ENCODE data around the gene ENDOV. TPM values are rescaled to one million over a fixed set of nuclear protein-coding genes. Genes with fewer than 3 reads are reported as not detected.
A peak's percentile ranks its signal among the peaks of the same experiment; 100 is the strongest.

ENDOV gene
- total RNA-seq, 1 donor from 2014 or later, result 9.7 TPM

DNA sequence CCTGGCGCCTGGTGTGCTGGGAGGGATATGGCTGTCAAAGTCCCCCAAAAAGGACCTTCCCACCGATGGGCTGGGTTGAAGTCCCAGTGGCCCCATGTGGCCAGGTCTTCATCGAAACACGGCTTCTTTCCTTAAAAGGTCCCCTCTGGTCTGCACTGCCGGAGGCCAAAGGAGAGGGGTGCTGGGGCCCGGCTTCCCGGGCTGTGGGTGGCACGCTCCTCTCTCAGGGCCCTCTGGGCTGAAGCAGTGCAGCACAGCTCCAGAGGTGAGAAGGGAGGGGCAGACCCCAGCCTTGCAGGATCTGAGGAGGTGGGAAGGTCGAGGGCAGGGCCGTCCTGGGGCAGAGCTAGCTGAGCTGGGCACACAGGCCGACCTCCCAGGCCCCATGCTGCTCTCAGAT, 54.7 kb downstream of the ENDOV start:
- H3K27ac ChIP-seq, result no peak overlapping the region
- H3K4me3 Mint-ChIP-seq, result no peak overlapping the region
- H3K9me3 Mint-ChIP-seq, result no peaks in the 10 kb centered on the region
- H3K9me3 ChIP-seq (ENCODE audit: low read depth), result no peaks in the 10 kb centered on the region
- DNase-seq (ENCODE audit: low spot score), result no peak
- H3K79me2 ChIP-seq (ENCODE audit: low read depth), result no peaks in the 10 kb centered on the region
- H3K27me3 ChIP-seq, result peaks cover 99% of the 10 kb centered on the region
- H3K36me3 ChIP-seq, result no peaks in the 10 kb centered on the region
- peaks cover 19% of the 10 kb centered on the region for H3K27me3 Mint-ChIP-seq (ENCODE audit: insufficient read depth, low read depth)
- no peak overlapping the region for H2AFZ ChIP-seq (replicated peaks)
- H3K4me1 Mint-ChIP-seq, result peaks cover 3% of the 10 kb centered on the region
- H3K4me2 ChIP-seq, result no peak overlapping the region
- H4K20me1 ChIP-seq (ENCODE audit: low read depth), result peaks cover 24% of the 10 kb centered on the region
- no peak overlapping the region for H3K27ac Mint-ChIP-seq
- H3F3A ChIP-seq (ENCODE audit: low read depth), result peaks cover under 1% of the 10 kb centered on the region
- H3K4me3 ChIP-seq, result no peak overlapping the region
- peaks cover 4% of the 10 kb centered on the region for H3K4me1 ChIP-seq
- TF ChIP-seq EZH2 (IDR thresholded peaks at IDR 0.05), result no peak
- TF ChIP-seq EZH2phosphoT487 (IDR thresholded peaks at IDR 0.05), result no peak
- TF ChIP-seq CTCF (IDR thresholded peaks at IDR 0.05), result no peak
- H3K9ac ChIP-seq, result no peak overlapping the region
- peaks cover 7% of the 10 kb centered on the region for H3K36me3 Mint-ChIP-seq

DNA sequence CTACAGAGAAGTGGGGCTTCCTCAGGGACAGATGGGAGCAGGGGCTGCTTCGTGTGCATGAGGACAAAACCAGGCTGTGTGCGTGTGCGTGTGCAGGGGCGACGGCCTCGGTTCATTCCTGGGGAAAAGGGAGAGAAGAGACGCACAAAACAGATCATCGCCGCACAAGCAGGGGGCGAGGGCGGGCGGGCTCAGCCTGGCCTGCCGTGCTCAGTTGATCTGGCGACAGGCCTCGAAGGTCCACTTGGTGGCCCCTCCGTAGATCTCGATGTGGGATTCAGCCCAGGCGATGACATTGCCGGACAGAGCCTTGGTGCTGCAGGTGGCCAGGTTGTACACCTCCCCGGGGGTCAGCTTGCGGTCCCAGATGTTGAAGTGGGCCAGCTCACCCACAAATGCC, 55.6 kb downstream of the ENDOV start:
- peaks cover 34% of the 10 kb centered on the region for H4K20me1 ChIP-seq (ENCODE audit: low read depth)
- H3K36me3 Mint-ChIP-seq, result peaks cover 7% of the 10 kb centered on the region
- peaks cover 12% of the 10 kb centered on the region for H3K4me1 ChIP-seq
- H3K36me3 ChIP-seq, result no peaks in the 10 kb centered on the region
- peaks cover 9% of the 10 kb centered on the region for H3F3A ChIP-seq (ENCODE audit: low read depth)
- no peak overlapping the region for H3K4me3 Mint-ChIP-seq
- H3K27me3 Mint-ChIP-seq (ENCODE audit: insufficient read depth, low read depth), result peaks cover 27% of the 10 kb centered on the region
- H3K9ac ChIP-seq, result no peak overlapping the region
- no peak overlapping the region for H3K4me2 ChIP-seq
- peaks cover 12% of the 10 kb centered on the region for H3K4me1 Mint-ChIP-seq
- H3K27ac ChIP-seq, result no peak overlapping the region
- H3K4me3 ChIP-seq, result no peak overlapping the region
- peaks cover 99% of the 10 kb centered on the region for H3K27me3 ChIP-seq
- no peak overlapping the region for H2AFZ ChIP-seq (replicated peaks)
- TF ChIP-seq EZH2phosphoT487 (IDR thresholded peaks at IDR 0.05) (no peak), CTCF (IDR thresholded peaks at IDR 0.05) (no peak), EZH2 (IDR thresholded peaks at IDR 0.05) (no peak)
- H3K9me3 Mint-ChIP-seq, result no peaks in the 10 kb centered on the region
- DNase-seq (ENCODE audit: low spot score), result no peak
- H3K27ac Mint-ChIP-seq, result no peak overlapping the region
- no peaks in the 10 kb centered on the region for H3K79me2 ChIP-seq (ENCODE audit: low read depth)
- no peaks in the 10 kb centered on the region for H3K9me3 ChIP-seq (ENCODE audit: low read depth)

GRCh38 chr17:80471922-80472321, 57.0 kb downstream of the ENDOV start:
- no peaks in the 10 kb centered on the region for H3K36me3 ChIP-seq
- peaks cover 12% of the 10 kb centered on the region for H3K4me1 Mint-ChIP-seq
- no peak overlapping the region for H3K4me2 ChIP-seq
- H3F3A ChIP-seq (ENCODE audit: low read depth), result peaks cover 9% of the 10 kb centered on the region
- H3K27me3 ChIP-seq, result peaks cover 100% of the 10 kb centered on the region
- no peaks in the 10 kb centered on the region for H3K9me3 ChIP-seq (ENCODE audit: low read depth)
- H3K4me3 ChIP-seq, result no peak overlapping the region
- H3K27me3 Mint-ChIP-seq (ENCODE audit: insufficient read depth, low read depth), result peaks cover 27% of the 10 kb centered on the region
- no peak for DNase-seq (ENCODE audit: low spot score)
- peaks cover 40% of the 10 kb centered on the region for H4K20me1 ChIP-seq (ENCODE audit: low read depth)
- H3K4me1 ChIP-seq, result peaks cover 12% of the 10 kb centered on the region
- H3K9me3 Mint-ChIP-seq, result no peaks in the 10 kb centered on the region
- no peak overlapping the region for H3K27ac Mint-ChIP-seq
- H3K36me3 Mint-ChIP-seq, result peaks cover 7% of the 10 kb centered on the region
- no peaks in the 10 kb centered on the region for H3K79me2 ChIP-seq (ENCODE audit: low read depth)
- H2AFZ ChIP-seq (replicated peaks), result no peak overlapping the region
- TF ChIP-seq EZH2 (IDR thresholded peaks at IDR 0.05), result no peak
- no peak for TF ChIP-seq EZH2phosphoT487 (IDR thresholded peaks at IDR 0.05)
- TF ChIP-seq CTCF (IDR thresholded peaks at IDR 0.05), result no peak
- H3K27ac ChIP-seq, result no peak overlapping the region
- H3K9ac ChIP-seq, result no peak overlapping the region
- H3K4me3 Mint-ChIP-seq, result peak overlapping the region; percentile 55
